ENCODE data around the gene LDHB.

- TF ChIP-seq CTCF (tag by site-specific recombination; IDR thresholded peaks at IDR 0.05) (no peak; the same call in 1 of the 2 replicates), ZEB2 (tag by site-specific recombination; IDR thresholded peaks at IDR 0.05) (no peak), REST (tag by site-specific recombination; IDR thresholded peaks at IDR 0.05) (0 out of 2 replicates have a peak, but pooled peaks have one; percentile 31), ZNF704 (tag by site-specific recombination; IDR thresholded peaks at IDR 0.05) (no peak), ZNF184 (tag by site-specific recombination; IDR thresholded peaks at IDR 0.05) (peak; percentile 36; the same call in 1 of the 2 replicates), ZNF37A (tag by site-specific recombination; IDR thresholded peaks at IDR 0.05) (no peak), YY1 (tag by site-specific recombination; IDR thresholded peaks at IDR 0.05) (peak; percentile 84)
Measured at GRCh38 chr12:21657326-21658077, at the start of gene LDHB.
